T-cell (primary cell): ENCODE measurements around the gene POLR3F. TPM values are rescaled to one million over a fixed set of nuclear protein-coding genes. Genes with fewer than 3 reads are reported as not detected.

Experiments used
- ATAC-seq, 4 experiments: fragments of 200-7000 bp in 3 of 4; fragments of 150-1000 bp in 1 of 4; cut with Tn5 transposase; replicated peaks in 1 of 4; 1 replicate in 3 of 4; 2 replicates in 1 of 4; pipeline ENCODE4 v1.10.0; 2021; ENCODE audit warnings: moderate library complexity in 3 of 4, mild to moderate bottlenecking in 2 of 4, moderate number of reproducible peaks in 1 of 4
- CTCF ChIA-PET, 2 donors: fragments of 300-600 bp; sonication (Branson Sonifier 250); formaldehyde crosslinking; loops; one replicate each; lab custom pipeline; 2022; ENCODE audit warnings: antibody characterized with exemption in 2 of 2; lab: Charles Lee
- POLR2A ChIA-PET, 2 donors: fragments of 300-600 bp; sonication (Branson Sonifier 250); formaldehyde crosslinking; loops; one replicate each; lab custom pipeline; 2022; ENCODE audit warnings: antibody characterized with exemption in 2 of 2; lab: Charles Lee
- DNase-seq, 35 experiments: peaks; one replicate each; pipeline versions ENCODE4 v3.0.0 to v3.0.0-alpha.2; 2013 to 2023
- H3K27ac ChIP-seq: one replicate; pipeline ENCODE4 v1.5.1; 2013; ENCODE audit warnings: low read length
- H3K27me3 ChIP-seq, 2 experiments: replicated peaks in 1 of 2; 1 replicate in 1 of 2; 2 replicates in 1 of 2; pipeline versions ENCODE4 v1.6.1 to v1.7.0; 2013; ENCODE audit warnings: low read length in 1 of 2, mixed read lengths in 1 of 2; ENCODE audit not compliant: control insufficient read depth in 2 of 2, insufficient read depth in 2 of 2; ENCODE audit errors: extremely low read depth in 1 of 2
- H3K36me3 ChIP-seq, 2 donors: 1 replicate in 1 of 2; 2 replicates in 1 of 2; pipeline versions ENCODE4 v1.6.1 to v1.7.0; 2013; ENCODE audit warnings: low read length in 1 of 2; ENCODE audit not compliant: control insufficient read depth in 2 of 2, insufficient read depth in 1 of 2; ENCODE audit errors: extremely low read depth in 1 of 2
- H3K4me1 ChIP-seq, 2 experiments: 1 replicate in 1 of 2; 2 replicates in 1 of 2; pipeline versions ENCODE4 v1.6.1 to v1.7.0; 2013; ENCODE audit warnings: low read length in 2 of 2, mixed read lengths in 1 of 2; ENCODE audit not compliant: insufficient read depth in 2 of 2, control insufficient read depth in 1 of 2; ENCODE audit errors: extremely low read depth in 1 of 2
- H3K4me3 ChIP-seq, 2 donors: 1 replicate in 1 of 2; 2 replicates in 1 of 2; pipeline versions ENCODE4 v1.5.1 to v1.7.0; 2013; ENCODE audit warnings: mild to moderate bottlenecking in 2 of 2, low read length in 1 of 2, moderate library complexity in 1 of 2; ENCODE audit not compliant: control insufficient read depth in 1 of 2; ENCODE audit errors: extremely low read depth in 1 of 2
- H3K9me3 ChIP-seq: 2 replicates; pipeline ENCODE4 v1.7.0; 2013
- H3K27ac Mint-ChIP-seq, 2 donors: one replicate each; pipeline ENCODE4 v1.8.0; 2020 to 2021; ENCODE audit warnings: mild to moderate bottlenecking in 2 of 2, mixed read lengths in 2 of 2
- H3K27me3 Mint-ChIP-seq, 2 donors: one replicate each; pipeline ENCODE4 v1.8.0; 2021 to 2022; ENCODE audit warnings: mixed read lengths in 2 of 2
- H3K36me3 Mint-ChIP-seq: one replicate; pipeline ENCODE4 v1.8.0; 2021; ENCODE audit warnings: mixed read lengths
- H3K4me1 Mint-ChIP-seq, 3 donors: one replicate each; pipeline ENCODE4 v1.8.0; 2020 to 2022; ENCODE audit warnings: mixed read lengths in 3 of 3, mild to moderate bottlenecking in 1 of 3
- H3K4me3 Mint-ChIP-seq, 3 donors: one replicate each; pipeline ENCODE4 v1.8.0; 2020 to 2022; ENCODE audit warnings: mild to moderate bottlenecking in 3 of 3, mixed read lengths in 3 of 3, moderate library complexity in 3 of 3
- H3K9me3 Mint-ChIP-seq, 3 donors: one replicate each; pipeline ENCODE4 v1.8.0; 2020 to 2022; ENCODE audit warnings: mixed read lengths in 3 of 3
- WGBS: methylation state at CpG from one replicate; pipeline ENCODE4 v1.1.5; 2013; ENCODE audit warnings: missing lambda C conversion rate; ENCODE audit not compliant: insufficient coverage; 5-methylcytosine and 5-hydroxymethylcytosine counted together
- total RNA-seq, 35 experiments: library from RNA in 6 of 35; stranded (reverse) in 6 of 35; fragments of 120-200 nt in 1 of 35; gene quantifications; one replicate each; pipeline versions ENCODE4 v1.2.1 to v1.2.4 and lab custom pipeline; 2013 to 2026

POLR3F gene
- total RNA-seq, 5 donors from 2014 or later (not counting 1 experiment from before 2014, with no cell fraction given): 5.9 to 8.8 (median 8.3) TPM

DNA sequence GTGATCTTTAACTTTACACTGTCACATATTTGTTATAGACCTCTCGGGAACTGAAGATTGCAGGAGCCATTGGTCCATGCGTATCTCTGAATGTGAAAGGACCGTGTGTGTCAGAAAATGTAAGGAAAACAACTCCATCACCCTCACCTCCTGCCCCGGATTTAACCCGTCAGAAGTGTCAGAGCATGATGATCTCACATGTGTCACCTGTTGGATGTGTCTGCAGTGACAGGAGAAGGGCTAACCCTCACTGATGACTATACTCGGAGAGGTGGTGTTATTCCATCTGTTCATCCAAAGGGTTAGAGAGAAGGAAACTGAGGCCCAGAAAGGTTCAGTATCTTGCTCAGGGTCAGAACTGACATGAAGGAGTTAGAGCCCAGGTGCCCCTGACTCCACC, 65.4 kb downstream of the POLR3F start:
- 100% methylated on average over 1 of the region's 6 CpGs for WGBS
- peaks cover 21 to 77% of the 10 kb centered on the region in 2 donors for H3K36me3 ChIP-seq
- peaks cover 73% of the 10 kb centered on the region for H3K36me3 Mint-ChIP-seq
- H3K9me3 ChIP-seq: no peaks in the 10 kb centered on the region
- ChIA-PET CTCF (no interaction called here), POLR2A (no interaction called here)
- no peak overlapping the region for H3K4me3 Mint-ChIP-seq
- H3K4me3 ChIP-seq: no peak overlapping the region
- no peaks in the 10 kb centered on the region for H3K27me3 Mint-ChIP-seq
- no peaks in the 10 kb centered on the region for H3K9me3 Mint-ChIP-seq
- DNase-seq (no peak), ATAC-seq (no peak)
- H3K4me1 Mint-ChIP-seq: no peaks in the 10 kb centered on the region
- H3K27me3 ChIP-seq: no peaks in the 10 kb centered on the region
- H3K27ac ChIP-seq: no peak overlapping the region
- no peak overlapping the region for H3K27ac Mint-ChIP-seq
- H3K4me1 ChIP-seq: no peaks in the 10 kb centered on the region

DNA sequence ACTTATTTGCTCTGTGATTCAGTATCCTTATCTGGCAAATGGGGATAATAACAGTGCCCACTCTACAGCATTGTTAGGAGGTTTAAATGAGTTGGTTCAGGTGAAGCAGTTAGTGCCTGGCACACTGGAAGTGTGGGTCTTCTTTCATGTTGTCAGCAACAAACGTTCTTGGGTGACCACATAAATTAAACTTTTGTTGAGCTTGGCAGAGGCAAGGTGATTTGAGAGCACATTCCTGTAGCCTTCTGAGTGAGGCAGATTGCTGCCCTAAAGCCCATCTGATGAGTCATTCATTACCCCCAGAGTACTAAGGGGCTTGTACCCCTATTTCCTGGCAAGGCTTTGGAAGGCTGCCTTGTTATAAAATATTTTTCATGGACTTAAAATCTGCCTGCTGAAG, 66.3 kb downstream of the POLR3F start:
- Mint-ChIP-seq H3K27me3 (no peaks in the 10 kb centered on the region), H3K27ac (no peak overlapping the region), H3K9me3 (no peaks in the 10 kb centered on the region), H3K4me1 (no peaks in the 10 kb centered on the region), H3K4me3 (no peak overlapping the region), H3K36me3 (peaks cover 72% of the 10 kb centered on the region)
- Histone ChIP-seq H3K4me1 (no peaks in the 10 kb centered on the region), H3K27me3 (no peaks in the 10 kb centered on the region), H3K9me3 (no peaks in the 10 kb centered on the region), H3K4me3 (no peak overlapping the region), H3K36me3 (peaks cover 18 to 75% of the 10 kb centered on the region in 2 donors), H3K27ac (no peak overlapping the region)
- CTCF ChIA-PET: no interaction called here
- no CpG with 5 or more reads among the region's 1 CpG for WGBS
- POLR2A ChIA-PET: no interaction called here
- ATAC-seq (no peak), DNase-seq (no peak)

DNA sequence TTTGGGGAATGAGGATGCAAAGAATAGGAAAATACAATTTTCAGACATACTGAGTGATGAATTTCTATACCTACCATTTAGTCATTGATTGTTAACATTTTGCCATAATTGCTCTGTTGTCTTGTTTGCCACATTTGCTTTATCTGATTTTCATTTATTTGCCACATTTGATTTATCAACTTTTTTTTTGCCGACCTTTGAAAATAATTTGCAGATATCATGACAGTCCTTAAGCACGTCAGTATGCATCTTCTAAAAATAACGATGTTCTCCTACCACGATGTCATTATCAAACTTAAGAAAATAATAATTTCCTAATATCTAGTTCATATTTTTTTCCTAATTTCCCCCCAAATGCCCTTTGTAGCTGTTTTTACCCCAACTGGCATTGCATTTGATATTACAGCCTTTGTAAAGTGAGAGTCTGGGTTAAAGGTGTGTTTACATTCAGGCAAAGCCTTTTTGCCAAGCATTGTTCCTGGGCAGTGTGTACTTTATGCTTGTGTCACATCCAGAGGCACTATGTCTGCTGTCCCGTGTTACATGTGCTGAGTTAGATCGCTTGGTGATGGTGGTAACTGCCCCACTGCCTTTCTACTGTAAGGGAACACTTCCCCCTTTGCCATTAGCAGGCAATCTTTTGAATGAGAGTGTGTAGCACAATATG, 66.9 kb downstream of the POLR3F start:
- no peak overlapping the region for H3K4me3 Mint-ChIP-seq
- no peaks in the 10 kb centered on the region for H3K27me3 ChIP-seq
- H3K36me3 ChIP-seq: peaks cover 18 to 71% of the 10 kb centered on the region in 2 donors
- no peak overlapping the region for H3K27ac ChIP-seq
- 92% methylated on average over 3 of the region's 6 CpGs for WGBS
- H3K4me1 Mint-ChIP-seq: no peaks in the 10 kb centered on the region
- no peak for ATAC-seq
- peaks cover 66% of the 10 kb centered on the region for H3K36me3 Mint-ChIP-seq
- no peak overlapping the region for H3K4me3 ChIP-seq
- no peaks in the 10 kb centered on the region for H3K27me3 Mint-ChIP-seq
- CTCF ChIA-PET: no interaction called here
- no peak overlapping the region for H3K27ac Mint-ChIP-seq
- POLR2A ChIA-PET: no interaction called here
- no peak for DNase-seq
- no peaks in the 10 kb centered on the region for H3K9me3 ChIP-seq
- no peaks in the 10 kb centered on the region for H3K4me1 ChIP-seq
- H3K9me3 Mint-ChIP-seq: no peaks in the 10 kb centered on the region

Other genes starting within 250 kb of the POLR3F start
- 10 to 100 TPM in 2 of 5 donors, 1 to 10 TPM in 3; 6.8 to 14.6 (median 9.0) TPM for gene ZNF133, start 178.9 kb upstream of the POLR3F start, total RNA-seq
- 1 to 10 TPM; 2.3 to 4.0 (median 3.2) TPM for gene DZANK1, start 360 bp upstream of the POLR3F start, total RNA-seq
- 1 to 10 TPM; 5.9 to 8.4 (median 7.3) TPM for gene RBBP9, start 29.8 kb downstream of the POLR3F start, total RNA-seq
- 10 to 100 TPM; 34.7 to 51.3 (median 42.1) TPM for gene SEC23B, start 40.5 kb downstream of the POLR3F start, total RNA-seq
- gene SMIM26, start 100.0 kb downstream of the POLR3F start, total RNA-seq: 10 to 100 TPM; 54.9 to 67.9 (median 63.4) TPM
- gene DTD1, start 120.7 kb downstream of the POLR3F start, total RNA-seq: 10 to 100 TPM; 15.5 to 24.9 (median 22.0) TPM